Lower leg skin (tissue), 4 donors: ENCODE data around the gene INHBC. TPM values are rescaled to one million over a fixed set of nuclear protein-coding genes. Genes with fewer than 3 reads are reported as not detected.

Experiments
- DNase-seq, 2 donors: peaks; one replicate each; pipeline ENCODE4 v3.0.0-alpha.2; 2019; ENCODE audit warnings: low spot score in 2 of 2
- H3K4me3 ChIP-seq: fragments of 200-600 bp; sonication (generic); 2 replicates; pipeline ENCODE4 v1.5.1; 2017; ENCODE audit warnings: mild to moderate bottlenecking, low read depth; ENCODE audit not compliant: poor library complexity, severe bottlenecking
- CTCF ChIP-seq, 3 donors: fragments of 450-650 bp; IDR thresholded peaks; one replicate each; pipeline ENCODE4 v1.5.1; 2016; ENCODE audit warnings: antibody characterized with exemption in 3 of 3, mild to moderate bottlenecking in 3 of 3, moderate library complexity in 2 of 3
- POLR2A ChIP-seq, 2 donors: fragments of 450-650 bp; IDR thresholded peaks; one replicate each; pipeline ENCODE4 v1.6.1; 2016 to 2017; ENCODE audit warnings: antibody characterized with exemption in 2 of 2, mild to moderate bottlenecking in 1 of 2, moderate library complexity in 1 of 2
- WGBS, 2 donors: methylation state at CpG; one replicate each; pipeline ENCODE4 v1.1.5; 2018; 5-methylcytosine and 5-hydroxymethylcytosine counted together
- intact Hi-C: fragments of 100-400 bp; cut with DNase I; formaldehyde crosslinking; loops from one replicate; pipeline ENCODE4 v1.15.0; 2023; ENCODE audit warnings: low total_unique reads
- total RNA-seq, 4 donors: library from RNA; depleted of rRNA; stranded (reverse); fragments of >200 nt; gene quantifications; one replicate each; pipeline ENCODE4 v1.1.0, GENCODE V29; 2016

Gene INHBC
- total RNA-seq, 4 donors from 2014 or later, result not detected

GRCh38 chr12:57470286-57470969, 35.8 kb downstream of the INHBC start:
- 94 to 95% methylated on average over 12 to 14 of the region's 14 CpGs for WGBS, 2 donors
- no peak overlapping the region for H3K4me3 ChIP-seq
- no peak for TF ChIP-seq CTCF (IDR thresholded peaks at IDR 0.05)
- TF ChIP-seq POLR2A (IDR thresholded peaks at IDR 0.05), result no peak
- DNase-seq, result no peak
- intact Hi-C loops, result no loop called here

- H3K4me3 ChIP-seq, result no peak overlapping the region
- DNase-seq, result no peak
- TF ChIP-seq POLR2A (IDR thresholded peaks at IDR 0.05) (no peak), CTCF (IDR thresholded peaks at IDR 0.05) (no peak)
- whole genome bisulfite sequencing, 2 donors, result 91 to 93% methylated on average over 4 of the region's 4 CpGs
- intact Hi-C loops, result no loop called here
Measured at GRCh38 chr12:57470970-57471656, 36.5 kb downstream of the INHBC start.

- 86 to 90% methylated on average over 3 of the region's 3 CpGs for WGBS, 2 donors
- no peak for DNase-seq
- intact Hi-C loops, result no loop called here
- TF ChIP-seq POLR2A (IDR thresholded peaks at IDR 0.05), result no peak
- TF ChIP-seq CTCF (IDR thresholded peaks at IDR 0.05), result no peak
- no peak overlapping the region for H3K4me3 ChIP-seq
Measured at GRCh38 chr12:57471661-57472060, 37.1 kb downstream of the INHBC start.

GRCh38 chr12:57472391-57472790, 37.8 kb downstream of the INHBC start:
- TF ChIP-seq POLR2A (IDR thresholded peaks at IDR 0.05) (no peak), CTCF (IDR thresholded peaks at IDR 0.05) (no peak)
- no peak for DNase-seq
- H3K4me3 ChIP-seq, result no peak overlapping the region
- intact Hi-C loops, result no loop called here
- WGBS, 2 donors, result 84 to 92% methylated on average over 3 of the region's 3 CpGs

DNA sequence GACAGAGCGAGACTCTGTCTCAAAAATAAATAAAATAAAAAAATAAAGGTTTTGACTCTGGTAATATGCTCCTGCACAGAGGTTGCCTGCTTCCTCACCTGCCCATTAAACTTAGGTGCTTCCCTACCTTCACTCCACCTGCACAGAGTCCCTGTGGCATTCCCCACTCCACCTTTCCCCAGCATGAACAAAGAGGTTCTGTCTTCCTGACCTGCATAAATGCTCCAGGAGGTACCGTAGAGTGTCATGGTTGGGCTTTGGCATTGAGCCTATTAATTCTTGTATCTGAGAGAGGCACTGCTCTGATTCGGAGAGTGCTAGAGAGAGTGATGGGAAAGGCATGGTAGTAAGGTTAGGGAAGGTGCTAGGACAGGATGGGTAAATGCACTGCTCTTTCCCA, 38.8 kb downstream of the INHBC start:
- TF ChIP-seq POLR2A (IDR thresholded peaks at IDR 0.05), result no peak
- no peak for TF ChIP-seq CTCF (IDR thresholded peaks at IDR 0.05)
- 45 to 46% methylated on average over 3 of the region's 3 CpGs for WGBS, 2 donors
- no peak for DNase-seq
- intact Hi-C loops, result no loop called here
- no peak overlapping the region for H3K4me3 ChIP-seq
